WTC11 (cell line): ENCODE results near the gene RHBDL2. TPM values are rescaled to one million over a fixed set of nuclear protein-coding genes. Genes with fewer than 3 reads are reported as not detected.
A peak's percentile ranks its signal among the peaks of the same experiment; 100 is the strongest.

Experiments used
- ATAC-seq: fragments of 200-7000 bp; cut with Tn5 transposase; 2 replicates; pipeline ENCODE4 v1.10.0; 2021; ENCODE audit warnings: mild to moderate bottlenecking, moderate library complexity
- CTCF ChIA-PET: fragments of 300-600 bp; sonication (Branson Sonifier 250); formaldehyde crosslinking; loops from one replicate; lab custom pipeline; 2021; ENCODE audit warnings: antibody characterized with exemption; lab: Charles Lee
- POLR2A ChIA-PET: fragments of 350-600 bp; sonication (Branson Sonifier 250); formaldehyde crosslinking; loops from one replicate; lab custom pipeline; 2021; ENCODE audit warnings: antibody characterized with exemption; lab: Charles Lee
- DNase-seq: peaks from one replicate; pipeline ENCODE4 v3.0.0; 2021; ENCODE audit warnings: low spot score
- H3K27ac Mint-ChIP-seq: 2 replicates; pipeline ENCODE4 v1.8.0; 2021; ENCODE audit warnings: mixed read lengths
- H3K27me3 Mint-ChIP-seq: 2 replicates; pipeline ENCODE4 v1.8.0; 2021; ENCODE audit warnings: low read depth, mild to moderate bottlenecking, moderate library complexity, mixed read lengths
- H3K36me3 Mint-ChIP-seq: 2 replicates; pipeline ENCODE4 v1.8.0; 2021; ENCODE audit warnings: mixed read lengths
- H3K4me1 Mint-ChIP-seq: 2 replicates; pipeline ENCODE4 v1.8.0; 2022; ENCODE audit warnings: mixed read lengths
- H3K4me3 Mint-ChIP-seq: 2 replicates; pipeline ENCODE4 v1.8.0; 2021; ENCODE audit warnings: mild to moderate bottlenecking, moderate library complexity, mixed read lengths
- H3K9me3 Mint-ChIP-seq: 2 replicates; pipeline ENCODE4 v1.8.0; 2021; ENCODE audit warnings: mixed read lengths
- AR ChIP-seq: fragments of 250-450 bp; sonication (Bioruptor Pico); IDR thresholded peaks from 2 replicates; pipeline ENCODE4 v1.9.0; 2021; ENCODE audit warnings: mild to moderate bottlenecking
- ATF1 ChIP-seq: sonication (generic); formaldehyde crosslinking; IDR thresholded peaks from 2 replicates; pipeline ENCODE4 v1.8.1; 2023; ENCODE audit warnings: mild to moderate bottlenecking, moderate library complexity, missing genetic modification reagents
- CBFB ChIP-seq: sonication (generic); formaldehyde crosslinking; IDR thresholded peaks from 2 replicates; pipeline ENCODE4 v1.8.1; 2022; ENCODE audit warnings: mild to moderate bottlenecking, low read depth, missing genetic modification reagents
- CREB1 ChIP-seq: sonication (generic); formaldehyde crosslinking; IDR thresholded peaks from 2 replicates; pipeline ENCODE4 v1.8.0; 2023; ENCODE audit warnings: mild to moderate bottlenecking, missing genetic modification reagents
- EMX1 ChIP-seq: fragments of 250-450 bp; sonication (Bioruptor Pico); IDR thresholded peaks from 2 replicates; pipeline ENCODE4 v1.8.0; 2021; ENCODE audit warnings: mild to moderate bottlenecking
- FOXK1 ChIP-seq: sonication (generic); formaldehyde crosslinking; IDR thresholded peaks from 2 replicates; pipeline ENCODE4 v1.8.0; 2022; ENCODE audit warnings: mild to moderate bottlenecking, moderate library complexity, missing genetic modification reagents
- HMGXB4 ChIP-seq: sonication (generic); formaldehyde crosslinking; IDR thresholded peaks from 2 replicates; pipeline ENCODE4 v1.8.1; 2023; ENCODE audit warnings: mild to moderate bottlenecking, moderate library complexity, missing genetic modification reagents
- MAX ChIP-seq: sonication (generic); formaldehyde crosslinking; IDR thresholded peaks from 2 replicates; pipeline ENCODE4 v1.8.0; 2022; ENCODE audit warnings: mild to moderate bottlenecking, missing genetic modification reagents
- NR2C2 ChIP-seq: sonication (generic); formaldehyde crosslinking; IDR thresholded peaks from 2 replicates; pipeline ENCODE4 v1.8.0; 2022; ENCODE audit warnings: mild to moderate bottlenecking, missing genetic modification reagents
- SMAD4 ChIP-seq: sonication (generic); formaldehyde crosslinking; IDR thresholded peaks from 2 replicates; pipeline ENCODE4 v1.8.0; 2022; ENCODE audit warnings: mild to moderate bottlenecking, missing genetic modification reagents
- SP1 ChIP-seq: sonication (generic); formaldehyde crosslinking; conservative IDR thresholded peaks from 2 replicates; pipeline ENCODE4 v1.8.1; 2022; ENCODE audit warnings: missing genetic modification reagents
- TEAD1 ChIP-seq: sonication (generic); formaldehyde crosslinking; IDR thresholded peaks from 2 replicates; pipeline ENCODE4 v1.8.0; 2022; ENCODE audit warnings: mild to moderate bottlenecking, missing genetic modification reagents
- USF1 ChIP-seq: sonication (generic); formaldehyde crosslinking; IDR thresholded peaks from 2 replicates; pipeline ENCODE4 v1.8.0; 2022; ENCODE audit warnings: mild to moderate bottlenecking, missing genetic modification reagents
- ZBTB21 ChIP-seq: sonication (generic); formaldehyde crosslinking; IDR thresholded peaks from 2 replicates; pipeline ENCODE4 v1.8.1; 2023; ENCODE audit warnings: mild to moderate bottlenecking, missing genetic modification reagents, borderline replicate concordance
- ZBTB43 ChIP-seq: sonication (generic); formaldehyde crosslinking; IDR thresholded peaks from 2 replicates; pipeline ENCODE4 v1.8.1; 2023; ENCODE audit warnings: mild to moderate bottlenecking, missing genetic modification reagents
- ZNF232 ChIP-seq: sonication (generic); formaldehyde crosslinking; IDR thresholded peaks from 2 replicates; pipeline ENCODE4 v1.8.0; 2022; ENCODE audit warnings: mild to moderate bottlenecking, missing genetic modification reagents
- ZNF512 ChIP-seq: sonication (generic); formaldehyde crosslinking; IDR thresholded peaks from 2 replicates; pipeline ENCODE4 v1.8.1; 2022; ENCODE audit warnings: missing genetic modification reagents, borderline replicate concordance
- total RNA-seq: library from RNA; stranded (reverse); gene quantifications from 3 replicates; pipeline ENCODE4 v1.2.3, GENCODE V29; 2021
- TF ChIP-seq, protein P1 (sequence below): sonication (generic); formaldehyde crosslinking; IDR thresholded peaks from 2 replicates; pipeline ENCODE4 v1.8.1; 2022; ENCODE audit warnings: low read depth, mild to moderate bottlenecking, moderate library complexity, missing genetic modification reagents, borderline replicate concordance
- TF ChIP-seq, protein P2 (sequence below): sonication (generic); formaldehyde crosslinking; IDR thresholded peaks from 2 replicates; pipeline ENCODE4 v1.8.0; 2023; ENCODE audit warnings: missing genetic modification reagents, mild to moderate bottlenecking, borderline replicate concordance

Gene RHBDL2
- total RNA-seq, 1 experiment from 2014 or later: 0.26 TPM

- TF ChIP-seq ZNF512 (CRISPR knock-in tag) (no peak), ZBTB21 (CRISPR knock-in tag) (no peak), AR (CRISPR knock-in tag) (no peak)
- TF ChIP-seq, protein P1, sequence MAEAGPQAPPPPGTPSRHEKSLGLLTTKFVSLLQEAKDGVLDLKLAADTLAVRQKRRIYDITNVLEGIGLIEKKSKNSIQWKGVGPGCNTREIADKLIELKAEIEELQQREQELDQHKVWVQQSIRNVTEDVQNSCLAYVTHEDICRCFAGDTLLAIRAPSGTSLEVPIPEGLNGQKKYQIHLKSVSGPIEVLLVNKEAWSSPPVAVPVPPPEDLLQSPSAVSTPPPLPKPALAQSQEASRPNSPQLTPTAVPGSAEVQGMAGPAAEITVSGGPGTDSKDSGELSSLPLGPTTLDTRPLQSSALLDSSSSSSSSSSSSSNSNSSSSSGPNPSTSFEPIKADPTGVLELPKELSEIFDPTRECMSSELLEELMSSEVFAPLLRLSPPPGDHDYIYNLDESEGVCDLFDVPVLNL (CRISPR knock-in tag): no peak
These were observed 65.8 kb downstream of the RHBDL2 start (continued) for GRCh38 chr1:38875811-38876210.

DNA sequence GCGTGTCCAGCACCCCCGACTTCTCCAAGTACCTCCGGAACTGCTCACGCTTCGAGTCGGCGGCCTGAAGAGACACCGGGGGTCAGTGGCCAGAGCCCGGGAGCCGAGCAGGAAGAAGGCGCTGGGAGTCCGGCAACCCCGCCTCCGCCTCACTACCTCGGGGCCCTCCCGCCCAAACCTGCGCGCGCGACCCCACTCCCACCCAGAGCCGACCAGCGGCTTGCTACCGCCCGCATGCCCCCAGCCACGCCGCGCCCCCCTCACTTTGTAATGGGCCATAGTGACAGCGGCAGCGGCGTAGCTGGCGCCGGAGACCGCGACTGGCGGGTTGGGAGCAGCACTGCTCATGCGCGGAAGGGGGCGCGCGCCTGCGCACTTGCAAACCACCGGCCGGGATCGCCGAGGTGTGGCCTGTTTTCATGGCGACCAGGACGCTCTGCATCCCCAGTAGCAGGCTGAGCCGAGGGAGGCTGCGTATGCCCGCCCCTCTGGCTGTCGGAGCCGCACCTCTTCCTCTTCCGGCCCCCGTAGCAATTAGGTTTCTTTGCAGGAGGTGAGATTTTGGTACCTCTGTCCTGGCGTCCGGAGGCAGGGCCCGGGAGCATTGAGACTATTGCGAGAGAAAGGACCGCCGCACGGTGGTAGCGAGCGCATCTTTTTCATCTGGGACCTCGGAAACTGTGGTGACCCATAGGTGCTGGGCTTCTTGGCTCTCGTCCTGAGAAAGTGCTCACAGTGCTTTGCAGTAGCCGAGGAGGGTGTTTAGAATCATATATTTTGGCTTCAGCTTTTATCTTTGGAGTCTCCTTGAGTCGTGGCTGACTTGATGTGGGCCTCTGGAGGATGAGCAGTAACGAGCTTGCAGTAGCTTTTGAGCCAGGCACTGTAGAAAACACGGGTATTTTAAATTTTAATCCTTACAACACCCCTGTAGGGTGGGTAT, 68.3 kb downstream of the RHBDL2 start, which contains the start of gene MYCBP:
TSS of gene MYCBP (minus strand) at position 322 of the 943 bp plus-strand sequence. CDS start at position 279, 43 bp downstream.
- peak within 1 kb of the TSS; percentile 92 for H3K4me3 Mint-ChIP-seq
- no peaks in the 10 kb centered on the region for H3K27me3 Mint-ChIP-seq
- peaks cover 12% of the 10 kb centered on the region for H3K4me1 Mint-ChIP-seq
- peak; percentile 98 for DNase-seq
- peak within 1 kb of the TSS; percentile 41; the same call in 1 of the 2 replicates for H3K27ac Mint-ChIP-seq
- peak; percentile 99 for ATAC-seq
- H3K9me3 Mint-ChIP-seq: no peaks in the 10 kb centered on the region
- ChIA-PET CTCF (interaction anchor here (1.0 to 2.9 kb wide), 3 partner anchors 91 to 318 kb away, joined by 4 to 9 read pairs (median 5); no protein-coding TSS in a partner anchor), POLR2A (interaction anchor here (0.5 to 1.5 kb wide), 3 partner anchors 19 to 153 kb away, joined by 3 to 6 read pairs (median 4); partner anchors contain the start of gene NDUFS5)
- H3K36me3 Mint-ChIP-seq: peaks cover 4% of the 10 kb centered on the region; the same call in 1 of the 2 replicates
- TF ChIP-seq HMGXB4 (CRISPR knock-in tag): 0 out of 2 replicates have a peak, but pooled peaks have one; percentile 36
- TF ChIP-seq EMX1 (CRISPR knock-in tag): no peak
- peak; percentile 69; the same call in 1 of the 2 replicates for TF ChIP-seq SP1 (CRISPR knock-in tag)
- TF ChIP-seq ZNF232 (CRISPR knock-in tag): 0 out of 2 replicates have a peak, but pooled peaks have one; percentile 17
- TF ChIP-seq ZBTB43 (CRISPR knock-in tag): peak; percentile 34; the same call in 1 of the 2 replicates
- TF ChIP-seq CBFB: no peak
- TF ChIP-seq, protein P2, sequence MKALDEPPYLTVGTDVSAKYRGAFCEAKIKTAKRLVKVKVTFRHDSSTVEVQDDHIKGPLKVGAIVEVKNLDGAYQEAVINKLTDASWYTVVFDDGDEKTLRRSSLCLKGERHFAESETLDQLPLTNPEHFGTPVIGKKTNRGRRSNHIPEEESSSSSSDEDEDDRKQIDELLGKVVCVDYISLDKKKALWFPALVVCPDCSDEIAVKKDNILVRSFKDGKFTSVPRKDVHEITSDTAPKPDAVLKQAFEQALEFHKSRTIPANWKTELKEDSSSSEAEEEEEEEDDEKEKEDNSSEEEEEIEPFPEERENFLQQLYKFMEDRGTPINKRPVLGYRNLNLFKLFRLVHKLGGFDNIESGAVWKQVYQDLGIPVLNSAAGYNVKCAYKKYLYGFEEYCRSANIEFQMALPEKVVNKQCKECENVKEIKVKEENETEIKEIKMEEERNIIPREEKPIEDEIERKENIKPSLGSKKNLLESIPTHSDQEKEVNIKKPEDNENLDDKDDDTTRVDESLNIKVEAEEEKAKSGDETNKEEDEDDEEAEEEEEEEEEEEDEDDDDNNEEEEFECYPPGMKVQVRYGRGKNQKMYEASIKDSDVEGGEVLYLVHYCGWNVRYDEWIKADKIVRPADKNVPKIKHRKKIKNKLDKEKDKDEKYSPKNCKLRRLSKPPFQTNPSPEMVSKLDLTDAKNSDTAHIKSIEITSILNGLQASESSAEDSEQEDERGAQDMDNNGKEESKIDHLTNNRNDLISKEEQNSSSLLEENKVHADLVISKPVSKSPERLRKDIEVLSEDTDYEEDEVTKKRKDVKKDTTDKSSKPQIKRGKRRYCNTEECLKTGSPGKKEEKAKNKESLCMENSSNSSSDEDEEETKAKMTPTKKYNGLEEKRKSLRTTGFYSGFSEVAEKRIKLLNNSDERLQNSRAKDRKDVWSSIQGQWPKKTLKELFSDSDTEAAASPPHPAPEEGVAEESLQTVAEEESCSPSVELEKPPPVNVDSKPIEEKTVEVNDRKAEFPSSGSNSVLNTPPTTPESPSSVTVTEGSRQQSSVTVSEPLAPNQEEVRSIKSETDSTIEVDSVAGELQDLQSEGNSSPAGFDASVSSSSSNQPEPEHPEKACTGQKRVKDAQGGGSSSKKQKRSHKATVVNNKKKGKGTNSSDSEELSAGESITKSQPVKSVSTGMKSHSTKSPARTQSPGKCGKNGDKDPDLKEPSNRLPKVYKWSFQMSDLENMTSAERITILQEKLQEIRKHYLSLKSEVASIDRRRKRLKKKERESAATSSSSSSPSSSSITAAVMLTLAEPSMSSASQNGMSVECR: peak; percentile 85; the same call in 1 of the 2 replicates
- TF ChIP-seq NR2C2 (CRISPR knock-in tag): no peak
- TF ChIP-seq CREB1 (CRISPR knock-in tag): no peak
- 0 out of 2 replicates have a peak, but pooled peaks have one; percentile 70 for TF ChIP-seq TEAD1 (CRISPR knock-in tag)
- peak; percentile 69; the same call in 1 of the 2 replicates for TF ChIP-seq FOXK1 (CRISPR knock-in tag)
- TF ChIP-seq SMAD4 (CRISPR knock-in tag): no peak
- no peak for TF ChIP-seq ATF1
- 0 out of 2 replicates have a peak, but pooled peaks have one; percentile 29 for TF ChIP-seq USF1 (CRISPR knock-in tag)
- TF ChIP-seq MAX: peak; percentile 69; the same call in 1 of the 2 replicates
